DOHH2 (cell line): ENCODE data around the gene VANGL1.

Experiments used
- H3F3A ChIP-seq: fragments of 200-600 bp; sonication (generic), shearing (Covaris generic); 2 replicates; pipeline ENCODE4 v1.6.0; 2016; ENCODE audit warnings: antibody characterized with exemption, mild to moderate bottlenecking; ENCODE audit not compliant: control insufficient read depth, insufficient read depth
- H3K27ac ChIP-seq: fragments of 200-600 bp; sonication (generic); 2 replicates; pipeline ENCODE4 v1.5.1; 2014; ENCODE audit warnings: low read depth, mild to moderate bottlenecking, low read length, moderate library complexity
- H3K27me3 ChIP-seq: fragments of 200-600 bp; sonication (generic); 2 replicates; pipeline ENCODE4 v1.6.1; 2014; ENCODE audit warnings: mild to moderate bottlenecking, low read length, mixed read lengths; ENCODE audit not compliant: control insufficient read depth
- H3K36me3 ChIP-seq: fragments of 200-600 bp; sonication (generic); 2 replicates; pipeline ENCODE4 v1.6.1; 2014; ENCODE audit warnings: mild to moderate bottlenecking, low read length, moderate library complexity, mixed read lengths; ENCODE audit not compliant: control insufficient read depth
- H3K4me1 ChIP-seq: fragments of 200-600 bp; sonication (generic); 2 replicates; pipeline ENCODE4 v1.6.1; 2014; ENCODE audit warnings: mild to moderate bottlenecking, low read length, mixed read lengths; ENCODE audit not compliant: control insufficient read depth
- H3K4me2 ChIP-seq: fragments of 200-600 bp; sonication (generic); 2 replicates; pipeline ENCODE4 v1.6.0; 2014; ENCODE audit warnings: mild to moderate bottlenecking, low read length, moderate library complexity
- H3K4me3 ChIP-seq: fragments of 200-600 bp; sonication (generic); 2 replicates; pipeline ENCODE4 v1.5.1; 2014; ENCODE audit warnings: mild to moderate bottlenecking, low read length, mixed read lengths
- H3K79me2 ChIP-seq: fragments of 200-600 bp; sonication (generic); 2 replicates; pipeline ENCODE4 v1.6.1; 2014; ENCODE audit warnings: mild to moderate bottlenecking, low read length, mixed read lengths; ENCODE audit not compliant: control insufficient read depth
- H3K9me2 ChIP-seq: fragments of 200-600 bp; sonication (generic); replicated peaks from 2 replicates; pipeline ENCODE4 v1.6.1; 2014; ENCODE audit warnings: mild to moderate bottlenecking, low read length, mixed read lengths; ENCODE audit not compliant: control insufficient read depth
- H3K9me3 ChIP-seq: fragments of 200-600 bp; sonication (generic); 2 replicates; pipeline ENCODE4 v1.6.1; 2014; ENCODE audit warnings: antibody characterized with exemption, low read length, mixed read lengths; ENCODE audit not compliant: control insufficient read depth, insufficient read depth
- H4K20me1 ChIP-seq: fragments of 200-600 bp; sonication (generic); 2 replicates; pipeline ENCODE4 v1.6.0; 2014; ENCODE audit warnings: low read depth, mild to moderate bottlenecking, antibody characterized with exemption, low read length, moderate library complexity; ENCODE audit not compliant: control insufficient read depth, insufficient read depth
- CTCF ChIP-seq: fragments of 200-600 bp; sonication (generic); IDR thresholded peaks from one replicate; pipeline ENCODE4 v1.5.1; 2014; ENCODE audit warnings: antibody characterized with exemption, mild to moderate bottlenecking, low read depth, low read length; ENCODE audit not compliant: poor library complexity, severe bottlenecking
- EZH2phosphoT487 ChIP-seq: fragments of 200-600 bp; sonication (generic); IDR thresholded peaks from 2 replicates; pipeline ENCODE4 v1.6.1; 2017; ENCODE audit warnings: borderline replicate concordance, mild to moderate bottlenecking, antibody characterized with exemption, low read length, moderate library complexity, mixed read lengths

VANGL1 gene

GRCh38 chr1:115644109-115644508 lies 2.3 kb downstream of the VANGL1 start:
- Histone ChIP-seq H3K9me3 (no peaks in the 10 kb centered on the region), H3K9me2 (no peaks in the 10 kb centered on the region), H3K4me1 (peaks cover 7% of the 10 kb centered on the region; the same call in 1 of the 2 replicates), H3K79me2 (no peaks in the 10 kb centered on the region), H4K20me1 (0 out of 2 replicates have a peak, but pooled peaks cover 5% of the 10 kb centered on the region), H3F3A (no peaks in the 10 kb centered on the region), H3K4me2 (no peak overlapping the region), H3K27me3 (peaks cover 12% of the 10 kb centered on the region), H3K4me3 (no peak overlapping the region), H3K27ac (no peak overlapping the region), H3K36me3 (no peaks in the 10 kb centered on the region)
- TF ChIP-seq EZH2phosphoT487 (no peak), CTCF (no peak)

- no peaks in the 10 kb centered on the region for H3K9me3 ChIP-seq
- H3K36me3 ChIP-seq = no peaks in the 10 kb centered on the region
- 0 out of 2 replicates have a peak, but pooled peaks cover 5% of the 10 kb centered on the region for H4K20me1 ChIP-seq
- no peak overlapping the region for H3K27ac ChIP-seq
- TF ChIP-seq CTCF = no peak
- TF ChIP-seq EZH2phosphoT487 = no peak
- no peaks in the 10 kb centered on the region for H3K79me2 ChIP-seq
- H3K27me3 ChIP-seq = 0 out of 2 replicates have a peak, but pooled peaks cover 2% of the 10 kb centered on the region
- no peak overlapping the region for H3K4me3 ChIP-seq
- peaks cover 7% of the 10 kb centered on the region; the same call in 1 of the 2 replicates for H3K4me1 ChIP-seq
- H3K4me2 ChIP-seq = no peak overlapping the region
- no peaks in the 10 kb centered on the region for H3K9me2 ChIP-seq
- no peaks in the 10 kb centered on the region for H3F3A ChIP-seq
These were observed 5.3 kb downstream of the VANGL1 start for GRCh38 chr1:115647047-115647446.

- H3K4me3 ChIP-seq = no peak overlapping the region
- H3F3A ChIP-seq = no peaks in the 10 kb centered on the region
- H3K9me2 ChIP-seq = no peaks in the 10 kb centered on the region
- H3K4me1 ChIP-seq = peaks cover 7% of the 10 kb centered on the region; the same call in 1 of the 2 replicates
- no peak overlapping the region for H3K4me2 ChIP-seq
- H3K9me3 ChIP-seq = no peaks in the 10 kb centered on the region
- H3K27me3 ChIP-seq = no peaks in the 10 kb centered on the region
- no peaks in the 10 kb centered on the region for H3K36me3 ChIP-seq
- no peaks in the 10 kb centered on the region for H3K79me2 ChIP-seq
- no peak for TF ChIP-seq EZH2phosphoT487
- no peak for TF ChIP-seq CTCF
- 0 out of 2 replicates have a peak, but pooled peaks cover 5% of the 10 kb centered on the region for H4K20me1 ChIP-seq
- no peak overlapping the region for H3K27ac ChIP-seq
These were observed 5.7 kb downstream of the VANGL1 start for GRCh38 chr1:115647507-115647906.
